HG03342 (cell line): ENCODE data around the gene NKX3-2.

Experiments used
- ATAC-seq: cut with Tn5 transposase; IDR thresholded peaks from one replicate; pipeline ENCODE4 v1.9.1; 2021; ENCODE audit warnings: mild to moderate bottlenecking, moderate library complexity; ENCODE audit not compliant: unreplicated experiment

NKX3-2 gene

GRCh38 chr4:13515268-13515667, 29.0 kb downstream of the NKX3-2 start:
- no peak for ATAC-seq

- ATAC-seq: no peak
Observed at GRCh38 chr4:13514722-13515121, 29.6 kb downstream of the NKX3-2 start.

- ATAC-seq: no peak
Observed at GRCh38 chr4:13511101-13511500, 33.2 kb downstream of the NKX3-2 start.

- no peak for ATAC-seq
Observed at GRCh38 chr4:13509442-13509841, 34.9 kb downstream of the NKX3-2 start.

- no peak for ATAC-seq
Observed at GRCh38 chr4:13504374-13504773, 39.9 kb downstream of the NKX3-2 start.

GRCh38 chr4:13498469-13498868, 45.8 kb downstream of the NKX3-2 start:
- ATAC-seq: no peak

- no peak for ATAC-seq
Observed at GRCh38 chr4:13496605-13497004, 47.7 kb downstream of the NKX3-2 start.

- no peak for ATAC-seq
Observed at GRCh38 chr4:13495753-13496152, 48.6 kb downstream of the NKX3-2 start.

GRCh38 chr4:13493793-13494192, 50.5 kb downstream of the NKX3-2 start:
- ATAC-seq: no peak

GRCh38 chr4:13492747-13493146, 51.6 kb downstream of the NKX3-2 start:
- ATAC-seq: no peak
